Keratinocyte (primary cell): ENCODE results near the gene PHF10.

Experiments used
- CTCF ChIP-seq, 3 experiments: IDR thresholded peaks in 1 of 3; conservative IDR thresholded peaks in 1 of 3; optimal IDR thresholded peaks in 1 of 3; 2 replicates in 2 of 3; 3 replicates in 1 of 3; pipeline versions ENCODE3 to v1.5.1; 2011; ENCODE audit warnings: low read length in 3 of 3, mild to moderate bottlenecking in 3 of 3, moderate library complexity in 2 of 3, control low read depth in 1 of 3, inconsistent platforms in 1 of 3; ENCODE audit not compliant: insufficient read depth in 2 of 3; ENCODE audit errors: extremely low read depth in 1 of 3
- EZH2 ChIP-seq: IDR thresholded peaks from one replicate; pipeline ENCODE4 v1.6.1; 2012; ENCODE audit warnings: inconsistent platforms, mild to moderate bottlenecking, low read length, moderate library complexity

GRCh38 chr6:169692516-169692915, 31.8 kb downstream of the PHF10 start:
- TF ChIP-seq CTCF (optimal IDR thresholded peaks at IDR 0.05 in 1 of 3, IDR thresholded peaks at IDR 0.05 in 1 of 3, conservative IDR thresholded peaks at IDR 0.05 in 1 of 3; ENCODE audit: extremely low read depth in 1 of 3, insufficient read depth in 2 of 3, low read length in 3 of 3) = no peak
- TF ChIP-seq EZH2 = no peak
